MM.1S (cell line): ENCODE results near the gene COMMD3.

ENCODE experiments used
- EZH2 ChIP-seq: fragments of 300-600 bp; sonication (generic); optimal IDR thresholded peaks from 2 replicates; pipeline ENCODE3; 2017; ENCODE audit warnings: low read depth, mild to moderate bottlenecking, antibody characterized with exemption, low read length, mixed read lengths
- EZH2phosphoT487 ChIP-seq: fragments of 300-600 bp; sonication (generic); IDR thresholded peaks from 2 replicates; pipeline ENCODE4 v1.6.1; 2018; ENCODE audit warnings: antibody characterized with exemption, low read length
- TF ChIP-seq, protein P1 (sequence below): fragments of 300-600 bp; sonication (generic); IDR thresholded peaks from 2 replicates; pipeline ENCODE4 v1.5.1; 2016; ENCODE audit warnings: antibody characterized with exemption, low read length, mixed read lengths

DNA sequence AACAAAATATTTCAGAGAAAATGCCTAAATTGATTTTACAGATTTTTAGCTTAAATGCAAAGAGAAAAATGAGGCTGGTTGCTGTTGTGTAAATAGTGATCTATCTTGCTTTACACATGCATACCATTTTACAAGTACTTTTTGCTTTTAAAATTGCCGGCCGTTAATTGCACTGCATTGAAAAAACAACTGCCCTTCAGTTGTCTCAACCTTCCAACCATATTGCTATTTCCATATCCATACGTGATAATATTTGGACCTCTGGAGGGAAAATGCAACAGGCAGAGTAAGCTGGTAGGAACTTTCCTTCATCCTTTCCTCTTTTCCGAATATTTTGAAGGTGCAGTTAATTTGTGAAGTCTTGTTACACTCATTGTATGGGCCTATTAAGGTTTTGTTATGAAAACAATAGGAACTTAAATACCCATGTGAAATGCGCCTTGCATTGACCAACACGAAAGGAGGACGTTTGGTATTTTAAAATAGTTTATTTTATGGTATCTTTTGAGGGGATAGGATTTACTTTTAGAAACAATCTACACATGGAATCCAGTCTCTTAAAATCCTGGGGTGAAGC, 16.0 kb downstream of the COMMD3 start:
- TF ChIP-seq, protein P1, sequence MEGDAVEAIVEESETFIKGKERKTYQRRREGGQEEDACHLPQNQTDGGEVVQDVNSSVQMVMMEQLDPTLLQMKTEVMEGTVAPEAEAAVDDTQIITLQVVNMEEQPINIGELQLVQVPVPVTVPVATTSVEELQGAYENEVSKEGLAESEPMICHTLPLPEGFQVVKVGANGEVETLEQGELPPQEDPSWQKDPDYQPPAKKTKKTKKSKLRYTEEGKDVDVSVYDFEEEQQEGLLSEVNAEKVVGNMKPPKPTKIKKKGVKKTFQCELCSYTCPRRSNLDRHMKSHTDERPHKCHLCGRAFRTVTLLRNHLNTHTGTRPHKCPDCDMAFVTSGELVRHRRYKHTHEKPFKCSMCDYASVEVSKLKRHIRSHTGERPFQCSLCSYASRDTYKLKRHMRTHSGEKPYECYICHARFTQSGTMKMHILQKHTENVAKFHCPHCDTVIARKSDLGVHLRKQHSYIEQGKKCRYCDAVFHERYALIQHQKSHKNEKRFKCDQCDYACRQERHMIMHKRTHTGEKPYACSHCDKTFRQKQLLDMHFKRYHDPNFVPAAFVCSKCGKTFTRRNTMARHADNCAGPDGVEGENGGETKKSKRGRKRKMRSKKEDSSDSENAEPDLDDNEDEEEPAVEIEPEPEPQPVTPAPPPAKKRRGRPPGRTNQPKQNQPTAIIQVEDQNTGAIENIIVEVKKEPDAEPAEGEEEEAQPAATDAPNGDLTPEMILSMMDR: no peak
- no peak for TF ChIP-seq EZH2
- TF ChIP-seq EZH2phosphoT487: no peak
